Activated CD4-positive, alpha-beta T cell treated with anti-CD3 and anti-CD28 coated beads, Interleukin-2, Interleukin-6, amounts not matched to agents 100 ng/mL and 50 ng/mL, durations not matched to agents 16 hours and 8 hours (primary cell): ENCODE measurements around the gene TIAM2.
A peak's percentile ranks its signal among the peaks of the same experiment; 100 is the strongest.
"Not testable (repeated sequence)": the region's sequence is repeated elsewhere in the genome, so short reads cannot be mapped to it uniquely, and the experiment has no call there.

ENCODE experiments used
- DNase-seq: peaks from one replicate; pipeline ENCODE4 v3.0.0-alpha.2; 2020

TIAM2 gene

DNA sequence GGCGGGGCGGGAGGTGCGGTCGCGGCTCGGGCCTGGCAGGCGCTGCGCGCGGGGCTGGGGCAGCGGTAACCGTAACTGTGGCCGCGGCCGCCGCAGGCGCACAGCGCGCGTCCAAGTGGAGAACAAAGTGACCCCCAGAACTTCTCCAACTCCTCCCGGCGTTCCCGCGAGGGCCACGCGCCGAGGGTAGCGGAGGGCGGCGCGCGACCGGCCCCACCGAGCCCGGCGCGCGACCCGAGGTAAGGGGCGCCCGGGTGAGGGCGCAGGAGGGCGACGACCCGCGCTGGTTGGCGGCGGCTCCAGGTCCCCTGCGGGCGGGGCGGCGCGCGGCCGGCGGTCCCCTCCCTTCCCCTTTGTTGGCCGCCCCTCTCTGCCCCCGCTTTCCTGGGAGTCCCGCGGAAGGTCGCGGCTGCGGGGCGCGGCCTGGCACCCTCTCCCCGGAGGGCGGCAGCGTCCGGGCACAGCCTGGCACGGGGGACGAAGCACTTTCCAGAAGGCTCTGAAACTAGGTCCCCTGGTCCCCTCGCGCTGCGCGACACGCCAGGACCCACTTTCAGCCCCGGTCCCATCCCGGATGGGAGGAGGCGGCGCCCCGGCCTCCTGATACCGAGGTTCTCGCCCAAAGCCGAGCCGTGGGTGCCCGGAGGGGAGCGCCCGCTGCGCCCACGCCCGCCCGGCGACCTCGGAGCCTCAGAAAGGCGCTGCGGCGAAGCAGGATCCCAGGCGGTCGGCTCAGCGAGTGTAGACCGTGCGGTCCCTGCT lies at the start of gene TIAM2:
TIAM2 (plus strand) TSS at position 62 of the 762 bp plus-strand sequence. CDS start 133,909 bp downstream, outside the sequence.
- DNase-seq: peak; percentile 43

DNA sequence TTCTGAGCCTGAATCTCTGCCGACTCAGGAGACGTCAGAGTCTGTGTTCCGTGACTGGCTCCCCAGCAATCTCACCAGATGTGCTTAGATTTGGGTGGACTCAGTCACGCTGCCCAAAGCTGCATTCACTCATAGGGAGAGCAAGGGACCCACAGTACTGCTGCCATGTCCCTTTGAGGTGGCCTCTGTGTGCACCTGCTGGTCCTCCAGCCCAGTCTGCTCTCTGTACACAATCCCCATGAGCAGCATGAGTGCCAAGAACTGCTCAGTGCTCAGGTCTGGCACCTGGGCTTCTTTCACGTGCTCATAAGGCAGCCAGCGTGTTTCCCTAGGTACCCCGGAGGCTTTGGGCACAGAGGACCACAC lies 44.2 kb upstream of the TIAM2 start:
- DNase-seq: no peak

DNA sequence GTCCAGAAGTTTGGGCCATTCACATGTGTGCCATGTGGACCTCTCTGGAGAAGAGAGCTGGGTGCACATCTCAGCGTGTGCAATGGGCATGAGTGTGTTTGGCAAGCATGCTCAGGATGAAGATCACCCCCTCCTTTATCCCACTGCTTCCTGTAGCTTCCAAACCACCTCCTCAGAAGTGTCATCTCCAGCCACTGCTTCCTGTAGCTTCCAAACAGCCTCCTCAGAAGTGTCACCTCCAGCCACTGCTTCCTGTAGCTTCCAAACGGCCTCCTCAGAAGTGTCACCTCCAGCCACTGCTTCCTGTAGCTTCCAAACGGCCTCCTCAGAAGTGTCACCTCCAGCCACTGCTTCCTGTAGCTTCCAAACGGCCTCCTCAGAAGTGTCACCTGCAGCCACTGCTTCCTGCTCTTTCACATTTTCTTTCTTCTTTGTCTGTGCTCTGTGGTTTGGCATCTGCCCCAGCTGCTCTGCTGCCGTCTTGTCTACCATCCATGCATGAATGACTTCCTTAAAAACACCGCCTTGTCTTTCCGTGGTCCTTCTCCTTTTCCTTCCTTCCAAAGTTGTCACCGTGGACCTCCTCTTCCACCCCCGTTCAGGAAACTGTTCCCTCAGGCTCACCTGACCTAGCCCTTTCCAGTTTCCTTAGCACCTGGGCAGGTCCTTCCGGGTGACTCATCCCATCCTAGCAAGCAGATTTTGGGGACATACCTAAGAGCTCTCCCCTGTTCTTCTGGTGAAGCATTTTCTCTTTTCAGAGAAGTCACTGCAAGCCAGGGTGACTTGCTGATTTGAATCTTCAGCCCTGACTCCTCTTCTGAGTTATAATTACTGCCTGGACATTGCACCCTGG lies 43.5 kb upstream of the TIAM2 start:
- peak; percentile 50 for DNase-seq

DNA sequence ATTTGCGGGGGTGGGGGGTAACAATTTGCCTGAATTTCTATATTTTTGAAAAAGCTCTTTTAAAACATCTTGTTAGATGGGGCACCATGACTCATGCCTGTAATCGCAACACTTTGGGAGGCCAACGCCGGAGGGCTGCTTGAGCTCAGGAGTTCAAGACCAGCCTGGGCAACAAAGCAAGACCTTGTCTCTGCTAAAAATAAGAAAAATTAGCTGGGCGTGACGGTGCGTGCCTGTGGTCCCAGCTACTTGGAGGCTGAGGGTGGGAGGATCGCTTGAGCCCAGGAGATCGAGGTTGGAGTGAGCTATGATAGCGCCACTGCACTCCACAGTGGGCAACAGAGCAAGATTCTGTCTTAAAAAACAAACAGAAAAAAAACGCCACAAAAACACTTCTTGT lies 41.5 kb upstream of the TIAM2 start:
- no peak for DNase-seq

DNA sequence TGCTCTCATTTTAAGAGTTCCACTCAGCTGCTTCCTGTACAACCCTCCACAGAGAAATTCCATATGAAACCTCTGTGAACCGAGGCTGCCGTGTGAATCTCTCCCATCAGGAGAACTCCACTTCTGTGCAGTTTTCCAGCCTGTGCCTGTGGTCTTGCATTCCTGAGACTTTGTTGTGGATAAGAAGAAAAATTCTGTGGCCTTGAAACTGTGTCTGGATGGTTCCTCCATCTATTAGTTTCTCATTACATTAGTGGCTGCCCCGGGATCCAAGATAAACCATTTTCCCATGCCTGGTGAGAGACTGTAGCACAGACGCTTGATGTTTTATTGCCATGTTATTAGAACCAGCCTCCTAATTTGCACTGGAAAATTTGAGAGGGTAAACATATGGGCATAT lies 40.8 kb upstream of the TIAM2 start:
- DNase-seq: no peak

DNA sequence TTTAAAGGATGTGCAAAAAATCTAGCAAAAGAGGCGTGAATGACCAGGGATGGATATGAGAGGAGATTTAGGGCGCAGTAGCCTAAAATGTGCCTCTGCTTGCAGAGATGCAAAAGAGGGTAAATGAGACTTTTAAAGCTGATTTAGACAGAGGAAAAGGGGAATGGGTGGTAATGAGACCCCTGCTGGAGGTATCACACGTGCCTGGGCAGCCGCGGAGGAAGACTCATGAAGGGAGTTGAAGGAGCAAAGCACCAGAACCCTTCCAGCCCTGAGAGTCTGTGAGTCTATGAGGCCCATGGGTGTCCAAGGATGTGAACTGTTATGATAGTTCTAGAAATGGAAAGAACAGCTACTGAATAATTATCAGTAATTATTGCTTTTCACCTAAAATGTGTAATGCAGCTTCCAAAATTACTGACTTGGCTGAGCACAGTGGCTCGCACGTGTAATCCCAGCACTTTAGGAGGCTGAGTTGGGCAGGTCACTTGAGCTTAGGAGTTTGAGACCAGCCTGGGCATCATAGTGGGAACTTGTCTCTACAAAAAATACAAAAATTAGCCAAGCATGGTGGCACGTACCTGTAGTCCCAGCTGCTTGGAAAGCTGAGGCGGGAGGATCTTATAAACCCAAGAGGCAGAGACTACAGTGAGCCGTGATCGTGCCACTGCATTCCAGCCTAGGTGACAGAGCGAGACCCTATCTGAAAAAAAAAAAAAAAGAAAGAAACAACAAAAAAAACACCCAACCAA lies 38.2 kb upstream of the TIAM2 start:
- no peak for DNase-seq

DNA sequence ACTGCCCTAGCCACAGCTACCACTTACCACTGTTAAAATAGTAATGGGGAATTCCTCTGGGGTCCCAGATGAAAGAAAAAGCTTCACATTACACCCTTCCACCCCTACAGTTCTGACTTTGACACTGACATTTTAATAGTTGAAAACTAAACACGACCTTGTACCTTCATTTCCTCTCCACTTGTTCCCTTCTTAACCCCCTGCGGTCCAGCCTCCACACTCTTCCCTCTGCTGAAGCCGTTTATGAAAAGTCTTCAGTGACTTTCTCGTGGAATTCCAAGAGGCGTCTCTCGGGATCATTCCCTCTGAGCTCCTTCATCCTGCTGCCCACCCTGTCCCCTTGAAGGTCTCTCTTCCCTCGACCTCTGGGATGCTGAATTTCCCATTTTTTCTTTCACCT lies 36.6 kb upstream of the TIAM2 start:
- no peak for DNase-seq

DNA sequence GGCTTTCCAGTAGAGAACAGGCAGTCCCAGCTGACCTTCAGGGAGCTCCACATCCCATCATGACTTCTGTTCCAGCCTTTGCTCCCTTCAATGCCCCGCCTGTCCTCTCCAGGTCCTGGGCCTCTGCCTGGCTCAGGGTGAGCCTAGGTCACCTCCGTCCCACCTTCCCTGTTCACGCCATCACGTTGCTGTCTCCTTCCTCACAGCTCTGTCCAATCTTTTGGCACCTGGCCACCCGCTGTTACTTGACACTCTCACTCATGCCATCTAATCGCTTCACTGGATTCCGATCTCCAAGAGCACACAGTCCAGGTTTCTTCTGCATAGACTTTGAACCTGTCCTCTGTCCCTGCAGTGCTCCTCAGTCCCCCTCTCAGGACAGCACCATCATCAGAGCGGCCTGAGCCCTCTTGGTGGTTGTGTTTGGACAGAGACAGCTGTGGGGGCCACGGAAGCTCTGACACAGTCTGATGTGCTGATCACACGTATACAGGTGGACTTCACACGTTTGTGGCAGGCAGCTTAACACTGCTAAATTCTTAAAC lies 34.7 kb upstream of the TIAM2 start:
- no peak for DNase-seq

DNA sequence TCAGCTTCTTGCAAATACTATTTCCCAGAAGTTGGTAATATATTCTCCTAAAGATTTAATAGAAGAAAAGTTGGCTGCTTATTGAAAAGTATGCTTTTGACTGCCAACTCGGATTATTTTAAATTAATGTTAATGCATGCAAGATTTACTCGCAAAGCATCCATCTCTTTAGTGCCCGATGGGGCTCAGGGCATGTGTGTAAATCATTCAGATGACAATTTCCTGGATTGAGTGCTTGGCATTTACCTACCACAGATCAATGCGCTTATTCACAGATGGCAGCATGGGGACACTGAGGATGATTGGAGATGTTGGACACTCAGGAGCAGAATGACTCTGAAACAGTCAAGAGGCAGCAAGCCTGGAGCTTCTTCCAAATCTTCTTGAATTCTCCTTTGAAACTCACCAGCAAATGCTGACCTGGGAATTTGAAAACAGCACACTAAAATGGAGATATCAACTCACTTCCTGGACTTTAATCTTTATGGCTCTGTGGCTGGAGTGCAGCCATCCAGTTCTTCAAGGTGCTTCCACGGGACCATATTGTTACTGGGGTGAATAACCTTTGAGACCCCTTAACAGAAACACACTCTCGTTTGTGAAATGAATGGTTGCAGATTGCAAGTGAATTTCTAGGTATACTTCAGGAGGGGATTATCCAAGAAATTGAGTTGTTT lies 34.1 kb upstream of the TIAM2 start:
- DNase-seq: no peak

DNA sequence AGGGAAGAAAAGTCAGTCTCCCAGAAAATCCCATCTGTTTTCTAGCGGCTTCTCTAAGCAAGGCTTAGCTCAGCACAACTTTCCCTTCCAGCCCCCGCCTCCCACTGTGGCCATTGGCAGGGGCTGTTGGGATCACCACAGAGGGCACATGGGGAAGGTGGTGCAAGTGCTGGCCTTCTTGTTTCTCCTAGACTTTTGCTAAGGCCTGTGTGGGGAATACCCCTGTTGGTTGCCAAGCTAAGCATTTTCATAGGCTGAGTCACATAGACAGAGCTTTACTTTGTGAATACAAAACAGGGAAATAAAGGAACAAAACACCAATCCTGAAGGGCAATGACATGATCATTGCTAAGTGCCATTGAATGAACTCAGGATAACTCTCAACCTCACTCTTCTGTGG lies 32.4 kb upstream of the TIAM2 start:
- no peak for DNase-seq

DNA sequence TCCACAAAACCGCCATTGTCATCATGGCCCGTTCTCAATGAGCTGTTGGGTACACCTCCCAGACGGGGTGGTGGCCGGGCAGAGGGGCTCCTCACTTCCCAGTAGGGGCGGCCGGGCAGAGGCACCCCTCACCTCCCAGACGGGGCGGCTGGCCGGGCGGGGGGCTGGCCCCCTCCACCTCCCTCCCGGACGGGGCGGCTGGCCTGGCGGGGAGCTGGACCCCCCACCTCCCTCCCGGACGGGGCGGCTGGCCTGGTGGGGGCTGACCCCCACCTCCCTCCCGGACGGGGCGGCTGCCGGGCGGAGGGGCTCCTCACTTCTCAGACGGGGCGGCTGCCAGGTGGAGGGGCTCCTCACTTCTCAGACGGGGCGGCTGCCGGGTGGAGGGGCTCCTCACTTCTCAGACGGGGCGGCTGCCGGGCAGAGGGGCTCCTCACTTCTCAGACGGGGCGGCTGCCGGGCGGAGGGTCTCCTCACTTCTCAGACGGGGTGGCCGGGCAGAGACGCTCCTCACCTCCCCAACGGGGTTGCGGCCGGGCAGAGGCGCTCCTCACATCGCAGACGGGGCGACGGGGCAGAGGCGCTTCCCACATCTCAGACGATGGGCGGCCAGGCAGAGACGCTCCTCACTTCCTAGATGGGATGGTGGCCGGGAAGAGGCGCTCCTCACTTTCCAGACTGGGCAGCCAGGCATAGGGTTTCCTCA lies 28.9 kb upstream of the TIAM2 start:
- DNase-seq: not testable (repeated sequence)

DNA sequence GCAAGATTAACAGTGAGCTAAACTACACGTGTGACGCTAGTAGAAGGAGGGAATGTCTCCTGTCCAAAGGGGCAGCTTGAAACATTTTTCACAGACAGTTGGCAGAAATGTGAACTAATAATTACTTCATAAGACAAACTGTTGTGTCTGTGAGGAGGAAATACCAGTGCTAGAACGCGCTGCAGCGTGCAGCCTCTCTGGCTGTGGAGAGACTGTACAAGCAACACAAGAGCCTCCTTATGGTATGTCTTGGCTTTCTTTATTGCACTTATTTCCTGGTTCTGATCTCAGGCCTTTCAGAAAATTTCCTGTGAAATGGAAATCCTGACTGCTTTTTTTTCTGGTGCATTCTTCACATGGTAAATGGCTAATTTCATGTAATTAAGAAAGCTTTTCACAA lies 25.3 kb upstream of the TIAM2 start:
- DNase-seq: no peak

DNA sequence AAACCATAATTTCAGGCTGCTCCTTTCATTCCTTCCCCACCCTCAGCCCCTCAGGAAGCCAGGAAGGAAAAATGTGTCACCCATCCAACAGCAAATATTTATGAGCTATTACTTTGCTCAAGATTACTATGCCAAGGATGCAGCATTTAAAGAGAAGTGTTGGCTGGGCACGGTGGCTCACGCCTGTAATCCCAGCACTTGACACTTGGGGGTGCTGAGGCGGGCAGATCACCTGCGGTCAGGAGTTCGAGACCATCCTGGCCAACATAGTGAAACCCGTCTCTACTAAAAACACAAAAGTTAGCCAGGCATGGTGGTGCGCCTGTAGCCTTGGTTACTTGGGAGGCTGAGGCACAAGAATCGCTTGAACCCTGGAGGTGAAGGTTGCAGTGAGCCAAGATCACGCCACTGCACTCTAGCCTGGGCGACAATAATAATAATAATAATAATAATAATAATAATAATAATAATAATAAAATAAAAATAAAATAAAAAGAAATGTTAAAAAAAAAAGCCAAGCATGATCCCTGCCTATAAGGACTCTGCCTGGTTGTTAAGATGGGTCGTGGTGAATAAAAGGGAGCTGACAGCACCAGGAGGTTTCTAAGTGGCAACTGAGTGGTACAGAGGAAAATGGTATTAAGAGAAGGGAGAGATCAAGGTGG lies 20.5 kb upstream of the TIAM2 start:
- no peak for DNase-seq

DNA sequence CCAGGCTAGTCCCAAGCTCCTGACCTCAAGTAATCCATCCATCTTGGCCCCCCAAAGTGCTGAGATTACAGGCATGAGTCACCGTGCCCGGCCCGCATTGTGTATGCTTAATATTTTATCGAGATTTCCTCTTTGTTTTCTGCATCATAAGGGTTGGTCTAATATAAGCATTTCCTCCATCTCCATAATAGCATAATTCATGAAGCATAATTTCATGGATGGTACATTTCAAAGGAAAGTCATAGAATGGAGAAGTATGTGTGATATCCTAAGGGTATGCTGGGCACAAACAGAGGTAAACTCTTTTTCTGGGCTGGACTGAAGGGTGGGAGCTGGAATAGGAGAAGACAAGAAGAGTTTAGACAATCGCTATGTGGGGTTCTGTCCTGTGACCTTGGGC lies 17.5 kb upstream of the TIAM2 start:
- DNase-seq: no peak

DNA sequence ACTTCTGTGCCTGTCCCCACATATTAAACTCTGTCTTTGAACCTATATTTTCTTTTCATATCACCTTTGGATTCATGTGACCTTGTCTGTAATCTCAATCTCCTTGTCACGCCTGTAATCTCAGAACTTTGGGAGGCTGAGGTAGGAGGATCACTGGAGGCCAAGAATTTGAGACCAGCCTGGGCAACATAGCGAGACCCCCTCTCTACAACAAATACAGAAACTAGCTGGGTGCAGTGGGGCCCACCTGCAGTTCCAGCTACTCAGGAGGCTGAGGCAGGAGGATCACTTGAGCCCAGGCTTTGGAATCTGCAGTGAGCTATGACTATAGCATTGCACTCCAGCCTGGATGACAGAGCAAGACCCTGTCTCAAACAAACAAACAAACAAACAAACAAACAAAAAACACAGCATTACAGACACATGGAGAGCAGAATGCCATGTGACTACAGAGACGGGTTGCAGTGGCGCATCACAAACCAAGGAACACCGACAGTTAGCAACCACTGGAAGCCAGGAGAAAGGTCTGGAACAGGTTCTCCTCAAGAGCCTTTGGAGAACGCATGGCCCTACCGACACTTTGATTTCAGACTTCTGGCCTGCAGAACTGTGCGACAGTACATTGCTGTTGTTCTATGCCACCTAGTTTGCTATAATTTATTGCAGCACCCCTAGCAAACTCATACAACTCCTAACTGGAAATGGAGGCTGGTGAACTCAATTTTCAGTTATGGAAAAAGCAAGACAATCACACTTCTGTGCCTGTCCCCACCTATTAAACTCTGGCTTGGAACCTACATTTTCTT lies 14.6 kb upstream of the TIAM2 start:
- no peak for DNase-seq

DNA sequence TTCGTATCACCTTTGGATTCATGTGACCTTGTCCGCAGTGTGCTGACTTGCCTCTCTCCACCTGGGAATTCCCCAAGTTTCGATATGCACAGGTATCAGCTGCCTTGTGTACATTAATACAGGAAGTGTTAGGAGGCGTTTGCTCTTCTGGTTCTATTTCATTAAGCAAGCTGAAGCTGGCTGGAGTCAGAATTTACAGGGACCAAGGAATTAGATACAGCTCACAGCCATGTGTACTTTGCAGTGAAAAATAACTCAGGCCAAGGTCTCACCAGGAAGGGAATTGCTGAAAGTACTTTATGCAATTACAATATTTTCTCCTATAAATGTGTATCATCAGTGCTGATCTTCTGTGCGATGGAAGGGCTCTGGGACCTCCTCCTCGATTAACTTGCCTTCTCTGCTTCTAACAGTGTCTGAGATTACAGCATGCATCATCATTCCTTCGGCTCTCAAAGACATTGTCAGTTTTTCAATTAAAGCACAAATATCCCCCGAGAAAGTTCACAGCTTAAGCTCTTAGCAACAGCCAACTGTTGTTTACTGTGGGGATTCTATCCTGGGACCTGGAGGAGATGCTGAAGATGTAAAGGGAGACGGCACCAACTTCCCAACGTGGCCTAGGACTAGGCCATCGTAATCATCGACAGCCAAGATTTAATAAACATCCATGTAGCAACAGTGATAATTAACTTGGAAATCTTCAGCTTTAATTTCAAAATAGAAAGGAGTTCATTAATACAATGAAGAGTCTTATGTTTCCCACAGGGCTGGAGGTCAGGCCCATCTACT lies 13.8 kb upstream of the TIAM2 start:
- peak; percentile 50 for DNase-seq

DNA sequence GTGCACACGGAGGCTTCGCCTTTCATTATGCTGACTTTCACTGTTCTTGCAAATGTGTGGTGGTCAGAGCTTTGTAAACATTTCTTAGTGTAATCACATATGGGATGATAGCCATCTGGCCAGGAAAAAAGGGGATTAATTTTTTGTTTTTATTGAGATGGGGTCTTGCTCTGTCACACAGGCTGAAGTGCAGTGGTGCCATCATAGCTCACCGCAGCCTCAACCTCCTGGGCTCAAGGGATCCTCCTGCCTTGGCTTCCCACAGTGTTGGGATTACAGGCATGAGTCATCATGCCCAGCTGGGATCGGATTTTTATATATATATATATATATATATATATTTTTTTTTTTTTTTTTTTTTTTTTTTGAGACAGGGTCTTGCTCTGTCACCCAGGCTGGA lies 11.0 kb upstream of the TIAM2 start:
- no peak for DNase-seq

DNA sequence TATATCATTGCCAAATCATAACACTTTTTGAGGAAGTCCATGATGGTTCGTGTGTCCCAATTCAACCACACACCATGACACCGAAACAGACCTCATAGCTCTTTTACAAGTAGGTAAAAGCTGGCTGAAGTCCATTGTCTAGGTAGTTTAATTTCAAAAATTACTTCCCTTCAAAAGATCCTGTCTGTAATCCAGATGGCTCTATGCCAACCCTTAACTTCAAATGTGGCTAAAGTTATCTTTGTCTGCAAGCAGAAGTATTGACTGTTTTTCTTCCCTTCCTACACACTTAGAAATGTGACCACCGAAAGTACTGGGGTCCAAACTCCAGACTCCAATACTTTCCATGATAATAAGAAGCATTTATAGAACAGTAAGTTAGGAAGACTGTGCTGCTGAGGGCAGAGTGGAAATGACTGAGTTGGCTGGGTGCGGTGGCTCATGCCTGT lies 8.3 kb upstream of the TIAM2 start:
- no peak for DNase-seq

DNA sequence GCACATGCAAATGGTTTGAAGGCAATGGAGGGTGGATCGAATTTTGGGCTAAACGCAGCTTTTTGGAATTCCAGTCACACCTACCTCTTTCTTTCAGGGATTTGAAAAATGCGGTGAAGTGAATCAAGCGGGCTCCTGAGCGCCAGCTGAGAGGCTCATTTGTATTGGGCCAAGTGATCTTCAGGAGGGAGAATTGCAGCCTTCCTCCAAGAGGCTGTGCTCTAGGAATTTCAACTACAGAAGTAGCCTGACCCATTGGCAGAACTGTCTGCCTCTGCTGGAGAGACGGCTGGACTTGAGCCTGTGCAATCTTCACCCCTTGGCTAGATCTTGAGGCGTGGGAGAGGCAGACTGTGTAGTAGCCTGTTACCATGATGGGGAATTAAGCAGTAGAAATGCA lies 5.7 kb upstream of the TIAM2 start:
- no peak for DNase-seq

DNA sequence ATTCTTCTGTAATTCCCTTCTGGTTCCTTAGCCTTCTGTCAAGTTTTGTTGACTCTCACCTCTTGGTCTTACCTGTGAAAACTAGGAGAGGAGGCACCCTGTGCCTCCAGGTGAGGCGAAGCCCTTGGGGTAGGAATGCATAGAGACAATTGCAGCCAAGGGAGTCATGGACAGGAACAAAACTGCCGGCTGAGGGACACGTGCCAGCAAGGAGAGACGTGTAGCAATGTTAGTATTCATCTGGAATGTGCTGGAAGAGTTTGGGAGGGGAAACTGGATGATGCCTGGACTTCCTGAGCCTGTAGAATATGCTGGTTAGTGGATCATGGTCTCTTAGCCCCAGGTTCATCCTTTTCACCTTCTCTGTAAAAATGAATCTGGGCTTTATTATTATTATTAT lies 3.9 kb upstream of the TIAM2 start:
- no peak for DNase-seq
